ENCODE measurements around the gene SOCS6.

SOCS6 gene

DNA sequence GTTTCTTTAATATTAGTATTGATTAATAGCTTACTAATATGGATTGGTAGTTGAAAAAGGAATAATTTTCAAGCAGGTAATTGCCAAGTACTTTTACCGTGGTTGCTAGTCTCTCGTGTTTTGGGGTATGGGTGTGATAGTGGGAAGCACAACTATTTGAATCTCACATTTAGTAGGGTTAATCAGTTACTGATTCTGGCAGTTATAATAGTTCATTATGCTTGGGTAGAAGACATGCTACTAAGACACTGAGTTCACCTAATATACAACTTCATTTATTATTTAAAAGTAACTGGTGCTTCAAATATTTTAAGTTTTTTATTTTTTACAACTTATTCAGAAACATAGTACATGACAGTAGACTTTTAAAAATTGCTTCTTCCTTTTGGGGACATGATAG, 33.5 kb downstream of the SOCS6 start:
- no peak for DNase-seq (ENCODE audit: low read depth)
- TF ChIP-seq, protein P1, sequence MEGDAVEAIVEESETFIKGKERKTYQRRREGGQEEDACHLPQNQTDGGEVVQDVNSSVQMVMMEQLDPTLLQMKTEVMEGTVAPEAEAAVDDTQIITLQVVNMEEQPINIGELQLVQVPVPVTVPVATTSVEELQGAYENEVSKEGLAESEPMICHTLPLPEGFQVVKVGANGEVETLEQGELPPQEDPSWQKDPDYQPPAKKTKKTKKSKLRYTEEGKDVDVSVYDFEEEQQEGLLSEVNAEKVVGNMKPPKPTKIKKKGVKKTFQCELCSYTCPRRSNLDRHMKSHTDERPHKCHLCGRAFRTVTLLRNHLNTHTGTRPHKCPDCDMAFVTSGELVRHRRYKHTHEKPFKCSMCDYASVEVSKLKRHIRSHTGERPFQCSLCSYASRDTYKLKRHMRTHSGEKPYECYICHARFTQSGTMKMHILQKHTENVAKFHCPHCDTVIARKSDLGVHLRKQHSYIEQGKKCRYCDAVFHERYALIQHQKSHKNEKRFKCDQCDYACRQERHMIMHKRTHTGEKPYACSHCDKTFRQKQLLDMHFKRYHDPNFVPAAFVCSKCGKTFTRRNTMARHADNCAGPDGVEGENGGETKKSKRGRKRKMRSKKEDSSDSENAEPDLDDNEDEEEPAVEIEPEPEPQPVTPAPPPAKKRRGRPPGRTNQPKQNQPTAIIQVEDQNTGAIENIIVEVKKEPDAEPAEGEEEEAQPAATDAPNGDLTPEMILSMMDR (IDR thresholded peaks at IDR 0.05; ENCODE audit: low read depth, low read length, missing control alignments): no peak
- H3K4me3 ChIP-seq (ENCODE audit: low read depth, low read length): no peak overlapping the region

DNA sequence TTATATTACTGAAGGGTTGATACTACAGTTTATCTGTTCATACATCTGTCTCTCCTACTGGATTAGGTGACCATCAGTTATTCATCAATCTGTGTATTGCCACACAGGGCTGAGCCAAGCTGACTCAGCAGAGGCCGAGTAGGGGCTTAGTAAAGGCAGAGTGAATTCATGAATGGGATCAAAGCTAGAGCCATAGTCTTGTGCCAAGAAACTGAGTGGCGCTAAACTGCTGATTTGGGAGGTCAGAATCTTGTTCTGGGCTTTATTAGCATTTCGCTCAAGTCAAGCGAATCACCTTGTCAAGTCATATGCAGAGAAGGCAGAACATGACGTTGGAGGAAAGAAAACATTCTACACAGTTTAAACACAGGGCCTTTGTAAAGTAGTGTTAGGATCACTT, 34.1 kb downstream of the SOCS6 start:
- TF ChIP-seq, protein P1 (IDR thresholded peaks at IDR 0.05; ENCODE audit: low read depth, low read length, missing control alignments): no peak
- no peak for DNase-seq (ENCODE audit: low read depth)

DNA sequence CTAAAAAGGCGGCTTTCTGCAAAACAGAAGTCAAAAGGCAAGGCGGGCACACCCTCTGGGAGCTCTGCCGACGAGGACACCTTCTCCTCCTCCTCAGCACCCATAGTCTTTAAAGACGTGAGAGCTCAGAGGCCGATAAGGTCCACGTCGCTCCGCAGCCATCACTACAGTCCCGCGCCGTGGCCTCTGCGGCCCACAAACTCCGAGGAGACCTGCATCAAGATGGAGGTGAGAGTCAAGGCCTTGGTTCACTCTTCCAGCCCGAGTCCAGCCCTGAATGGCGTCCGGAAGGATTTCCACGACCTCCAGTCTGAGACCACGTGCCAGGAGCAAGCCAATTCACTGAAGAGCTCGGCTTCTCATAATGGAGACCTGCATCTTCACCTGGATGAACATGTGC, 36.1 kb downstream of the SOCS6 start:
- TF ChIP-seq, protein P1 (IDR thresholded peaks at IDR 0.05; ENCODE audit: low read depth, low read length, missing control alignments): no peak
- H3K4me3 ChIP-seq (ENCODE audit: low read depth, low read length): no peak overlapping the region
- no peak for DNase-seq (ENCODE audit: low read depth)

More for the DNA sequence above, 34.1 kb downstream of the SOCS6 start:
- no peak overlapping the region for H3K4me3 ChIP-seq (ENCODE audit: low read depth, low read length)

DNA sequence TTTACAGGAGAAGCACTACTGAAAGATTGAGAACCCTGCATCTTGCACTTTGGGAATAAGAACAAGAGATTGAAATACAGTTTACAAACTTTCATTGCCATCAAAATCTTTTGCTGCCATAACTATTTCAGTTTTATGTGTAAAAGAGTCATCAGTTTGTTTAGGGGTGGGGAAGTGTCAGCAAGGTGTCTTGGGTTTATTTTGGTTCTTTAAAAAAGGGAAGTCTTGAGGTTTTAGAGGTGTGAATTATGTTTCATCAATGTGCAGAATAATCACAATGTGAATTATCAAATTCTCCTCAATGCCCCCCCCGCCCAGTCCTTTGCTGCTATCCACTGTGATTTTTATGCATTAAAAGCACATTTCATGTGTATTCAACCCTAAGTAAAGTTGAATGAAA, 37.4 kb downstream of the SOCS6 start:
- TF ChIP-seq, protein P1 (IDR thresholded peaks at IDR 0.05; ENCODE audit: low read depth, low read length, missing control alignments): no peak
- no peak overlapping the region for H3K4me3 ChIP-seq (ENCODE audit: low read depth, low read length)
- no peak for DNase-seq (ENCODE audit: low read depth)

DNA sequence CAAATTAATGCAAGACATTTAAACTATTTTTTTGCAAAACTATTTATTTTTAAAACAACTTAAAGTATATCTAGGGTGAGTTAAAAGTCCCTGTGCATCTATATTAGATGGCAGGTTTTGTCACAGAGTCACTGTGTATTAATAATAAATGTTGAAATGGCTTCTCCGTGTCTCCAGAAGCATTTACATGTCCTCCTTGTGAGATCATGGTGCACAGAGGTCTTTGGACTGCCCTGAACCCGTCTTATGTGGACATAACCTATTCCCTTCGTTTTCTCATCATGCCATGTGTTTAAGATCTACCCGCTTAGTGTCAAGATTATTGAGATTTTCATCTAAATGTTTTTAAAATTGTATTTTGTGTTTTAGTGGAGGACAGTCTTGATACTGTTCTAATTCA, 39.3 kb downstream of the SOCS6 start:
- no peak for DNase-seq (ENCODE audit: low read depth)
- no peak overlapping the region for H3K4me3 ChIP-seq (ENCODE audit: low read depth, low read length)
- TF ChIP-seq, protein P1 (IDR thresholded peaks at IDR 0.05; ENCODE audit: low read depth, low read length, missing control alignments): no peak

DNA sequence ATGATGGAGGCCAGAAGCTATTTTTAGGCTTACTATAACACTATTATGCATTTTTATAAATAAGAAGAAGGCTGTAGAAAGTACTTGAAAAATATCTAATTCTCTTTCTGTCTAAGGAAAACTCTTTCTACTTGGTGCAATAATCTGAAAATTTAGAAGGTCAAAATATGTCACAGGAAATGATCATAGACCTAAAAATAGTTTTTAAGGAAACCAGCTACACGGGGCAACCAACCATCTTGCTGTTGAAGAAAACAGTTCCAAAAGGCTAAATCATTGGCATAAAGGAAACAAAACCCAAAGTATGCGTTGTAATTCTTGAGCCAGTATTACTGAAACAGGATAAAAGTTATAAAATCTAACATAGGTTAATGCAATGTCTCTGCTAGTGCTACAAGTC, 40.2 kb downstream of the SOCS6 start:
- TF ChIP-seq, protein P1 (IDR thresholded peaks at IDR 0.05; ENCODE audit: low read depth, low read length, missing control alignments): no peak
- H3K4me3 ChIP-seq (ENCODE audit: low read depth, low read length): no peak overlapping the region
- DNase-seq (ENCODE audit: low read depth): no peak

DNA sequence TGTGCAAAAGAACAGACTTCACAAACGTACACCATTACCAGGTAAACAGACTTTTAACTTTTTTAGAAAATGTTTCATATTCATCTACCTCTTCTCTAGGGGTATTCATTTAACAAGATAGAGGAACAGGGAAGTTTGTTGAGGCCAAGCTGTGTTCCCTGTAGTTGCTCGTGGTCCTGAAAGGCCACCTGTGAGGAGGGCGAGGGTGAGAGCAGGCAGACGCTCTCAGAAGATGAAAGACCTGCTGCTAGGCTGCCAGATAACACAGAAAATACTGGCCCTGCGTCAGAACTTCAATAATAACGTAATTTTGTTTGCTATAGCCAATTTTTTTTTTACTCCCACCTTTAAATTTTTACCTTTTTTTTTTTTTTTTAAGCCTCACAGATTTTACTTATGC, 42.0 kb downstream of the SOCS6 start:
- DNase-seq (ENCODE audit: low read depth): no peak
- TF ChIP-seq, protein P1 (IDR thresholded peaks at IDR 0.05; ENCODE audit: low read depth, low read length, missing control alignments): no peak
- no peak overlapping the region for H3K4me3 ChIP-seq (ENCODE audit: low read depth, low read length)

All from GM12864 (cell line).